ENCODE measurements around the gene LDB2. TPM values are rescaled to one million over a fixed set of nuclear protein-coding genes. Genes with fewer than 3 reads are reported as not detected.

LDB2 gene
- total RNA-seq, 2 donors from 2014 or later = 3.2 to 7.9 TPM

GRCh38 chr4:16608123-16608522 lies 290.3 kb downstream of the LDB2 start:
- Histone ChIP-seq H3K4me1 (no peaks in the 10 kb centered on the region), H3K4me3 (no peak overlapping the region), H3K27me3 (no peaks in the 10 kb centered on the region), H3K9me3 (no peaks in the 10 kb centered on the region), H3K36me3 (no peaks in the 10 kb centered on the region), H3K9ac (ENCODE audit: low read depth in 2 of 2, low read length in 2 of 2) (no peak overlapping the region), H3K27ac (no peak overlapping the region)
- TF ChIP-seq CTCF (IDR thresholded peaks at IDR 0.05) = no peak
- no peak for DNase-seq
- intact Hi-C loops (cut with DNase I) = no loop called here

- intact Hi-C loops (cut with DNase I) = no loop called here
- no peak for TF ChIP-seq CTCF (IDR thresholded peaks at IDR 0.05)
- no peaks in the 10 kb centered on the region for H3K36me3 ChIP-seq
- H3K4me1 ChIP-seq = no peaks in the 10 kb centered on the region
- no peak for DNase-seq
- no peak overlapping the region for H3K27ac ChIP-seq
- no peak overlapping the region for H3K4me3 ChIP-seq
- H3K27me3 ChIP-seq = no peaks in the 10 kb centered on the region
- H3K9ac ChIP-seq (ENCODE audit: low read depth in 2 of 2, low read length in 2 of 2) = no peak overlapping the region
- no peaks in the 10 kb centered on the region for H3K9me3 ChIP-seq
Observed at GRCh38 chr4:16607241-16608066, 291.0 kb downstream of the LDB2 start.

- TF ChIP-seq CTCF (IDR thresholded peaks at IDR 0.05) = no peak
- H3K36me3 ChIP-seq = no peaks in the 10 kb centered on the region
- no peaks in the 10 kb centered on the region for H3K4me1 ChIP-seq
- no peak for DNase-seq
- H3K9ac ChIP-seq (ENCODE audit: low read depth in 2 of 2, low read length in 2 of 2) = no peak overlapping the region
- no peaks in the 10 kb centered on the region for H3K9me3 ChIP-seq
- intact Hi-C loops (cut with DNase I) = no loop called here
- no peaks in the 10 kb centered on the region for H3K27me3 ChIP-seq
- H3K27ac ChIP-seq = no peak overlapping the region
- H3K4me3 ChIP-seq = no peak overlapping the region
Observed at GRCh38 chr4:16606691-16607090, 291.8 kb downstream of the LDB2 start.

GRCh38 chr4:16603178-16603577 lies 295.3 kb downstream of the LDB2 start:
- Histone ChIP-seq H3K9me3 (no peaks in the 10 kb centered on the region), H3K27me3 (no peaks in the 10 kb centered on the region)
- intact Hi-C loops (cut with DNase I) = no loop called here

GRCh38 chr4:16598597-16599206 lies 299.7 kb downstream of the LDB2 start:
- H3K9me3 ChIP-seq = no peaks in the 10 kb centered on the region
- H3K4me1 ChIP-seq = no peaks in the 10 kb centered on the region
- no peak overlapping the region for H3K27ac ChIP-seq
- no peaks in the 10 kb centered on the region for H3K27me3 ChIP-seq
- DNase-seq = no peak
- H3K9ac ChIP-seq (ENCODE audit: low read depth in 2 of 2, low read length in 2 of 2) = no peak overlapping the region
- no peak overlapping the region for H3K4me3 ChIP-seq
- H3K36me3 ChIP-seq = no peaks in the 10 kb centered on the region
- intact Hi-C loops (cut with DNase I) = no loop called here
- no peak for TF ChIP-seq CTCF (IDR thresholded peaks at IDR 0.05)

More at GRCh38 chr4:16603178-16603577, 295.3 kb downstream of the LDB2 start:
- Histone ChIP-seq H3K27ac (no peak overlapping the region), H3K4me3 (no peak overlapping the region), H3K9ac (ENCODE audit: low read depth in 2 of 2, low read length in 2 of 2) (no peak overlapping the region), H3K4me1 (no peaks in the 10 kb centered on the region), H3K36me3 (no peaks in the 10 kb centered on the region)
- TF ChIP-seq CTCF (IDR thresholded peaks at IDR 0.05) = no peak
- no peak for DNase-seq

Measured in colonic mucosa (tissue), 4 donors.